ENCODE results near the gene RANBP3L.
"Not testable (repeated sequence)": the region's sequence is repeated elsewhere in the genome, so short reads cannot be mapped to it uniquely, and the experiment has no call there.

The RANBP3L gene

GRCh38 chr5:36283775-36284174 is 17.9 kb downstream of the RANBP3L start:
- DNase-seq = not testable (repeated sequence)

- DNase-seq = no peak
Observed at GRCh38 chr5:36281626-36282025, 20.1 kb downstream of the RANBP3L start.

- DNase-seq = no peak
Observed at GRCh38 chr5:36279054-36279698, 22.5 kb downstream of the RANBP3L start.

GRCh38 chr5:36277521-36278176 is 24.1 kb downstream of the RANBP3L start:
- no peak for DNase-seq

GRCh38 chr5:36276864-36277263 is 24.8 kb downstream of the RANBP3L start:
- DNase-seq = no peak

GRCh38 chr5:36273809-36274526 is 27.7 kb downstream of the RANBP3L start:
- no peak for DNase-seq

GRCh38 chr5:36272136-36272690 is 29.5 kb downstream of the RANBP3L start:
- DNase-seq = no peak

- no peak for DNase-seq
Observed at GRCh38 chr5:36270876-36271575, 30.7 kb downstream of the RANBP3L start.

GRCh38 chr5:36270175-36270574 is 31.5 kb downstream of the RANBP3L start:
- DNase-seq = no peak

GRCh38 chr5:36269478-36269877 is 32.2 kb downstream of the RANBP3L start:
- no peak for DNase-seq

GRCh38 chr5:36267905-36268304 is 33.8 kb downstream of the RANBP3L start:
- no peak for DNase-seq

GRCh38 chr5:36264202-36264760 is 37.4 kb downstream of the RANBP3L start:
- no peak for DNase-seq

GRCh38 chr5:36261186-36261585 is 40.5 kb downstream of the RANBP3L start:
- no peak for DNase-seq

- DNase-seq = no peak
Observed at GRCh38 chr5:36253575-36253974, 48.1 kb downstream of the RANBP3L start.

GRCh38 chr5:36252722-36253365 is 48.9 kb downstream of the RANBP3L start:
- DNase-seq = no peak

- DNase-seq = no peak
Observed at GRCh38 chr5:36251218-36251617, 50.5 kb downstream of the RANBP3L start.

GRCh38 chr5:36250427-36250826 is 51.3 kb downstream of the RANBP3L start:
- DNase-seq = no peak

GRCh38 chr5:36246036-36246800 is 55.5 kb downstream of the RANBP3L start:
- DNase-seq = no peak

- DNase-seq = no peak
Observed at GRCh38 chr5:36244076-36244475, 57.6 kb downstream of the RANBP3L start.

- DNase-seq = no peak
Observed at GRCh38 chr5:36243653-36244052, 58.0 kb downstream of the RANBP3L start.

Measured in stimulated activated CD4-positive, alpha-beta T cell treated with anti-CD3 and anti-CD28 coated beads, Interleukin-4, amount 100 ng/mL, for 24 hours (primary cell).